T-helper 2 cell treated with Interferon-gamma antibody and Interleukin-4, amounts not matched to agents 5 μg/mL and 100 μg/mL, for 36 hours (primary cell): ENCODE measurements around the gene PKHD1.

ENCODE experiments used
- DNase-seq: peaks from one replicate; pipeline ENCODE4 v3.0.0; 2021; ENCODE audit warnings: low spot score
- H3K27ac Mint-ChIP-seq: one replicate; pipeline ENCODE4 v1.8.0; 2021; ENCODE audit warnings: mild to moderate bottlenecking, mixed read lengths
- H3K27me3 Mint-ChIP-seq: one replicate; pipeline ENCODE4 v1.8.0; 2021; ENCODE audit warnings: low read depth, mixed read lengths
- H3K36me3 Mint-ChIP-seq: one replicate; pipeline ENCODE4 v1.8.0; 2021; ENCODE audit warnings: low read depth, mixed read lengths
- H3K4me1 Mint-ChIP-seq: one replicate; pipeline ENCODE4 v1.8.0; 2021; ENCODE audit warnings: low read depth, mixed read lengths
- H3K4me3 Mint-ChIP-seq: one replicate; pipeline ENCODE4 v1.8.0; 2022; ENCODE audit warnings: mild to moderate bottlenecking, moderate library complexity, mixed read lengths
- H3K9me3 Mint-ChIP-seq: one replicate; pipeline ENCODE4 v1.8.0; 2021; ENCODE audit warnings: mixed read lengths

PKHD1 gene, protein sequence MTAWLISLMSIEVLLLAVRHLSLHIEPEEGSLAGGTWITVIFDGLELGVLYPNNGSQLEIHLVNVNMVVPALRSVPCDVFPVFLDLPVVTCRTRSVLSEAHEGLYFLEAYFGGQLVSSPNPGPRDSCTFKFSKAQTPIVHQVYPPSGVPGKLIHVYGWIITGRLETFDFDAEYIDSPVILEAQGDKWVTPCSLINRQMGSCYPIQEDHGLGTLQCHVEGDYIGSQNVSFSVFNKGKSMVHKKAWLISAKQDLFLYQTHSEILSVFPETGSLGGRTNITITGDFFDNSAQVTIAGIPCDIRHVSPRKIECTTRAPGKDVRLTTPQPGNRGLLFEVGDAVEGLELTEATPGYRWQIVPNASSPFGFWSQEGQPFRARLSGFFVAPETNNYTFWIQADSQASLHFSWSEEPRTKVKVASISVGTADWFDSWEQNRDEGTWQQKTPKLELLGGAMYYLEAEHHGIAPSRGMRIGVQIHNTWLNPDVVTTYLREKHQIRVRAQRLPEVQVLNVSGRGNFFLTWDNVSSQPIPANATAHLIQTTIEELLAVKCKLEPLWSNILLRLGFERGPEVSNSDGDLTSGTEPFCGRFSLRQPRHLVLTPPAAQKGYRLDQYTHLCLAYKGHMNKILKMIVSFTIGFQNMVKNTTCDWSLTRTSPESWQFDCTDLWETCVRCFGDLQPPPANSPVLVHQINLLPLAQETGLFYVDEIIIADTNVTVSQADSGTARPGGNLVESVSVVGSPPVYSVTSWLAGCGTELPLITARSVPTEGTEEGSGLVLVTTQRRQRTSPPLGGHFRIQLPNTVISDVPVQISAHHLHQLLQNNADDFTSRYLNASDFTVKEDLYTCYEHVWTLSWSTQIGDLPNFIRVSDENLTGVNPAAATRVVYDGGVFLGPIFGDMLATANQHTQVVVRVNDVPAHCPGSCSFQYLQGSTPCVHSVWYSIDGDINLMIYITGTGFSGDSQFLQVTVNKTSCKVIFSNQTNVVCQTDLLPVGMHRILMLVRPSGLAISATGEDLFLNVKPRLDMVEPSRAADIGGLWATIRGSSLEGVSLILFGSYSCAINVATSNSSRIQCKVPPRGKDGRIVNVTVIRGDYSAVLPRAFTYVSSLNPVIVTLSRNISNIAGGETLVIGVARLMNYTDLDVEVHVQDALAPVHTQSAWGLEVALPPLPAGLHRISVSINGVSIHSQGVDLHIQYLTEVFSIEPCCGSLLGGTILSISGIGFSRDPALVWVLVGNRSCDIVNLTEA (N-terminal part only)

GRCh38 chr6:52087498-52087999, at the start of gene PKHD1:
Gene PKHD1, minus strand, starts transcription at chr6:52087613. Its CDS starts 2,680 bp downstream, at chr6:52084933.
- peak within 1 kb of the TSS; percentile 4 for H3K27ac Mint-ChIP-seq
- no peaks in the 10 kb centered on the region for H3K9me3 Mint-ChIP-seq
- no peak for DNase-seq

DNA sequence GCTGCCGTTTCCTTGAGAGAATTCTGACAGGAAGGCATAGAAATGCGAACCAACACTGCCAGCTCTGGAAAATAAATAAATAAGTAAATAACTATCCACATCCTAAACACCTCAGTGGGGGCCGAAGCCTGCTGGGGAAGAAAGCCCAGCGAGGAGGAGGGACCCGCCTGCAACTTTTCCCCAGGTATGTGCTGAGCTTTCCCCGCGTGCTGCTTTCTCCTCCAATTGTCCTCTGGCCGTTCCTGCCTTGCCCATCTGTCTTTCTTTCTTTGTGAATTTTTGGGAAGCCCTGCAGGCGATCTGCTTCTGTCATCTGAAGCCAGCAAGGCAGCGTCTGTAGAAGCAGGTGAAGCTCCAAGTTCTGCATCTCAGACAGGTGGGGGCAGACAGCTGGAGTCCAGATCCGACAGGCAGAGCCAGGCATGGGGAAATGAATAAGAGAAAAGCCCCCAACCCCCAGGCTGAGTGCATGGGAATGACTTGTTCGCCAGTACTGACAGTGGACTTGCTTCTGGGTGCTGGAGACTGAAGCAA, 49.6 kb upstream of the PKHD1 start:
- Mint-ChIP-seq H3K4me3 (no peak overlapping the region), H3K36me3 (no peaks in the 10 kb centered on the region), H3K4me1 (peaks cover 3% of the 10 kb centered on the region), H3K27me3 (peaks cover 8% of the 10 kb centered on the region), H3K9me3 (no peaks in the 10 kb centered on the region), H3K27ac (no peak overlapping the region)
- no peak for DNase-seq

More at GRCh38 chr6:52087498-52087999, at the start of gene PKHD1:
- Mint-ChIP-seq H3K4me1 (no peaks in the 10 kb centered on the region), H3K36me3 (no peaks in the 10 kb centered on the region), H3K4me3 (no peak within 1 kb of the TSS), H3K27me3 (peaks cover 5% of the 10 kb centered on the region)

DNA sequence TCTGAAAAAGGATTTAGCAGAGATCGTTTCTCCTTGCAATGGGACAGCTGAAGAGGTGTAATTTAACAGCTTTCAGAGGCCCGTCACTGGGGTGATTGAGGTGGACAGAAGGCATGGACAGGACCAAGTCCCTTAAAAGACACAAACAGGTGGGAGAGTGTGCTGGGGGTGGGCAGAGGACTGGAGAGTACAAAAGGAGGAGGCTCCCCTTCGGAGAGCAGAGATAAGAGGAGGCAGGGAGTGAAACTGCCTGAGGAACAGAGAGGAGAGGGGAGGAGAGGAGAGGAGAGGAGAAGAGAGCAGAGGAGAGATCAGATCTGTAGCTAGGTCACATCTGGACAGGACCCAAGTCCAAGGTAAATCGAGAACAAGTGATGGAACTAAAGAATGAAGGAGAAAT, 48.6 kb upstream of the PKHD1 start:
- H3K27ac Mint-ChIP-seq, result no peak overlapping the region
- H3K27me3 Mint-ChIP-seq, result peaks cover 4% of the 10 kb centered on the region
- DNase-seq, result no peak
- peaks cover 3% of the 10 kb centered on the region for H3K4me1 Mint-ChIP-seq
- H3K9me3 Mint-ChIP-seq, result no peaks in the 10 kb centered on the region
- no peaks in the 10 kb centered on the region for H3K36me3 Mint-ChIP-seq
- no peak overlapping the region for H3K4me3 Mint-ChIP-seq

DNA sequence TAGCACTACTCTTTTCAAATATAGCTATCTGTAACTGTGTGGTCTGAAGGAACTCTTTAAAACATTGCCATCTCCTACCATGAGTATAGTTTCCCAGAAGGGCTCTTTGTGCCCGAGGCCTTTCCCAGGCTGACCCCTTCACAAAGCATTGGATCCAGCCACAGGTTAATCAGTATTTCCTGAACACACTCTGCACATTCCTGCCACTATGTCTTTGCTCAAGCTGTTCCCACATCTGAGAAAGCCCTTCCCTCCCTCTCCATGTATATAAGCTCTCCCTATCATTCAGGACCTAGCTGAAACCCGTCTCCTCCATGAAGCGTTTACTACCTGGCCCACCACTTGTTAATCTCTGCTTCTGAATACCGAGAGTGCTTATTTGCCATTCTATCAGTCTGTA, 47.8 kb upstream of the PKHD1 start:
- Mint-ChIP-seq H3K4me1 (peaks cover 3% of the 10 kb centered on the region), H3K36me3 (no peaks in the 10 kb centered on the region), H3K27ac (no peak overlapping the region), H3K27me3 (peaks cover 7% of the 10 kb centered on the region), H3K4me3 (no peak overlapping the region), H3K9me3 (no peaks in the 10 kb centered on the region)
- no peak for DNase-seq

DNA sequence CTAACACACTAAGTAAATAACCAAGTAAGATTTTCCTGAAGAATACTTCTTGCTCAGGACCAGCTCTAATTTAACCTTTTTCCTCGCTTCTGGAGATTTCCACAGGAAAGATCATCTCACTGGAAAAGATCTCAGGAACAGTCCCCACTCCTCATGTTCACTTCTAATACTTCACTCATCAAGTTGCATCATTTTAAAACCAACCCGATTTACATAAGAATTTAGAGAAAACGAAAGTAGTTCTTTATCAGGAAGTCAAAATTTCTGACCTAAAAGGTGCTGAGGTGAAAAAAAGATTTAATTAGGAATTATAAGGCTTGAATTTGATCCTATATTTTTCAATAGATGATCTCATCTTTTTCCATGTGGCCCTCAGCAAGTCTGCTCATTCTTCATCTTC, 46.6 kb upstream of the PKHD1 start:
- DNase-seq, result no peak

DNA sequence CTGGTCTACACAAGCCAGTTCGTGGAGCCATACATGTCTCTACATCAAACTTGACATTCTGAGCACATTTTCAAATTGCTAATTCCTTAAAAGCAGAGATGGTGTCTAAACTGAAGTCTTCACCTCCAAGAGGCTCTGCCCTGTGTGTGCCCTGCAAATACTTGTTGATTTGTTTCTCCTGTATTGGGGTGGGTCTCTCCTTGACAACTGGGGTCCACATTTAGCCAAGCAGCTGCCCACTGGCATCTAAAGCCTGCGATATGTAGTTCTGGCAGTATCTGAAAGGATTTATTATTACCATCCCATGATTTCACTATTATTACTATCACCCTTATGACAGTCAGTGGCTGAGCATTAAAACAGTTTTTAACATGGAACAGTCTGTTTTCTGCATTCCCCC, 45.9 kb upstream of the PKHD1 start:
- no peak for DNase-seq
- Mint-ChIP-seq H3K27me3 (peaks cover 9% of the 10 kb centered on the region), H3K27ac (no peak overlapping the region), H3K9me3 (no peaks in the 10 kb centered on the region), H3K4me1 (peaks cover 3% of the 10 kb centered on the region), H3K4me3 (no peak overlapping the region), H3K36me3 (no peaks in the 10 kb centered on the region)

More for the DNA sequence above, 46.6 kb upstream of the PKHD1 start:
- Mint-ChIP-seq H3K36me3 (no peaks in the 10 kb centered on the region), H3K9me3 (no peaks in the 10 kb centered on the region), H3K4me3 (no peak overlapping the region), H3K27ac (no peak overlapping the region), H3K27me3 (peaks cover 5% of the 10 kb centered on the region), H3K4me1 (peaks cover 3% of the 10 kb centered on the region)

GRCh38 chr6:52132292-52132691, 44.9 kb upstream of the PKHD1 start:
- H3K4me3 Mint-ChIP-seq, result no peak overlapping the region
- no peaks in the 10 kb centered on the region for H3K9me3 Mint-ChIP-seq
- H3K4me1 Mint-ChIP-seq, result peaks cover 3% of the 10 kb centered on the region
- H3K27ac Mint-ChIP-seq, result no peak overlapping the region
- DNase-seq, result no peak
- H3K36me3 Mint-ChIP-seq, result no peaks in the 10 kb centered on the region
- H3K27me3 Mint-ChIP-seq, result peaks cover 11% of the 10 kb centered on the region

DNA sequence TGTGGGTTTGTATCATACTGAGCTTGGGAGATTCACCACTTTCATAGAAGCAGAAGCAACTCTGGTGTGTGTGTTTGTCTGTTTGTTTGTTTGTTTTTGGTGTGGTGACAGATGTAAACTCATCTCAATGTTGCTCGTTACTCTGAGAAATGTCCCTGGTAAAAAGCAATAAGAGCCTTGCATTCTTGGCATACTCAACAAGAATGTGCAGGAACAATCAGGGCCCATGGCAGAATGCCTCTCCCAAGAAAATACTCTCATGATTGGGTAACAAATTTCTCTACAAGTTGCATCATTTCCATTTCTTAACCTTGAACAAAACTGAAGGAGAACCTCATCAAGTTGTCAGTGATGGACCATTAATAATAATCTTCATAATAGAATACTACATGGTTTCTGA, 43.0 kb upstream of the PKHD1 start:
- Mint-ChIP-seq H3K9me3 (no peaks in the 10 kb centered on the region), H3K27ac (no peak overlapping the region), H3K36me3 (no peaks in the 10 kb centered on the region), H3K4me1 (peaks cover 3% of the 10 kb centered on the region), H3K27me3 (peaks cover 17% of the 10 kb centered on the region), H3K4me3 (no peak overlapping the region)
- DNase-seq, result no peak

- Mint-ChIP-seq H3K9me3 (no peaks in the 10 kb centered on the region), H3K4me3 (no peak overlapping the region), H3K27me3 (peaks cover 21% of the 10 kb centered on the region), H3K36me3 (no peaks in the 10 kb centered on the region), H3K27ac (no peak overlapping the region), H3K4me1 (no peaks in the 10 kb centered on the region)
- no peak for DNase-seq
Observed at GRCh38 chr6:52127957-52128356, 40.5 kb upstream of the PKHD1 start.

- peaks cover 4% of the 10 kb centered on the region for H3K9me3 Mint-ChIP-seq
- no peaks in the 10 kb centered on the region for H3K4me1 Mint-ChIP-seq
- no peak overlapping the region for H3K4me3 Mint-ChIP-seq
- H3K36me3 Mint-ChIP-seq, result no peaks in the 10 kb centered on the region
- peaks cover 23% of the 10 kb centered on the region for H3K27me3 Mint-ChIP-seq
- no peak overlapping the region for H3K27ac Mint-ChIP-seq
- no peak for DNase-seq
Observed at GRCh38 chr6:52126231-52126630, 38.8 kb upstream of the PKHD1 start.

DNA sequence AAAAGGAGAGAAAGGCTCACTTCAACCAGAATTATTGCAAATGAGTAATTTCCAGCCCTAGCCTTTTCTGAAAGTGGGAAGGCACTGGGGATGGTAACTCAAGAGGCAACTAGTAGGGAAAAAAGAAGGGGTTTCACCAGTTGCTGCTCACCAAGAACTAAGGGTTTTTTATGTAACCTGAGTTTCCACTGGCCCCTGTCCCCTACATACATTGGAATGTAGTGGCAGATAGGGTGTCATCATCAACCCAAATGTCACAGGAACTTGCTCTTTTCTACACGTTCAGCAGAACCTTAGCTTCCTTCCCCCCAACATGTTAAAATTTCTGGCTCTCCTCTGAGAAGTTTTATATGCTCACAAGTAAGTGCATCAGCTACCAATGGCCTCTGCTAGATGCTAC, 38.2 kb upstream of the PKHD1 start:
- Mint-ChIP-seq H3K36me3 (no peaks in the 10 kb centered on the region), H3K4me1 (no peaks in the 10 kb centered on the region), H3K27ac (no peak overlapping the region), H3K4me3 (no peak overlapping the region), H3K27me3 (peaks cover 23% of the 10 kb centered on the region), H3K9me3 (peaks cover 4% of the 10 kb centered on the region)
- no peak for DNase-seq

- Mint-ChIP-seq H3K27me3 (peaks cover 20% of the 10 kb centered on the region), H3K36me3 (no peaks in the 10 kb centered on the region), H3K27ac (no peak overlapping the region), H3K9me3 (peaks cover 4% of the 10 kb centered on the region), H3K4me3 (no peak overlapping the region), H3K4me1 (no peaks in the 10 kb centered on the region)
- no peak for DNase-seq
Observed at GRCh38 chr6:52125139-52125538, 37.7 kb upstream of the PKHD1 start.
